GM21825 (cell line): ENCODE data around the gene CYP2J2.
"Not testable (repeated sequence)": the region's sequence is repeated elsewhere in the genome, so short reads cannot be mapped to it uniquely, and the experiment has no call there.

Experiments
- ATAC-seq: cut with Tn5 transposase; IDR thresholded peaks from one replicate; pipeline ENCODE4 v1.9.1; 2021; ENCODE audit warnings: mild to moderate bottlenecking, moderate library complexity; ENCODE audit not compliant: unreplicated experiment

The CYP2J2 gene

GRCh38 chr1:59877108-59877682, 49.4 kb downstream of the CYP2J2 start:
- no peak for ATAC-seq

- no peak for ATAC-seq
These were observed 54.8 kb downstream of the CYP2J2 start for GRCh38 chr1:59871746-59872145.

- ATAC-seq: no peak
These were observed 60.1 kb downstream of the CYP2J2 start for GRCh38 chr1:59866462-59866861.

GRCh38 chr1:59857679-59858354, 68.8 kb downstream of the CYP2J2 start:
- no peak for ATAC-seq

- no peak for ATAC-seq
These were observed 69.7 kb downstream of the CYP2J2 start for GRCh38 chr1:59856725-59857338.

GRCh38 chr1:59855297-59855696, 71.3 kb downstream of the CYP2J2 start:
- ATAC-seq: not testable (repeated sequence)

GRCh38 chr1:59852117-59852516, 74.5 kb downstream of the CYP2J2 start:
- ATAC-seq: no peak

- ATAC-seq: no peak
These were observed 79.7 kb downstream of the CYP2J2 start for GRCh38 chr1:59846895-59847282.

GRCh38 chr1:59846209-59846894, 80.2 kb downstream of the CYP2J2 start:
- ATAC-seq: no peak

- no peak for ATAC-seq
These were observed 81.5 kb downstream of the CYP2J2 start for GRCh38 chr1:59845091-59845490.
